HG02970 (cell line): ENCODE data around the gene SCARB2.

Experiments
- ATAC-seq: cut with Tn5 transposase; IDR thresholded peaks from one replicate; pipeline ENCODE4 v1.9.1; 2021; ENCODE audit warnings: mild to moderate bottlenecking, moderate library complexity, moderate number of reproducible peaks; ENCODE audit not compliant: unreplicated experiment, low FRiP score

SCARB2 gene

GRCh38 chr4:76160355-76160754 lies 53.3 kb downstream of the SCARB2 start:
- no peak for ATAC-seq

GRCh38 chr4:76156635-76157034 lies 57.0 kb downstream of the SCARB2 start:
- ATAC-seq: no peak

- ATAC-seq: no peak
These were observed 57.6 kb downstream of the SCARB2 start for GRCh38 chr4:76155979-76156378.

- ATAC-seq: no peak
These were observed 60.3 kb downstream of the SCARB2 start for GRCh38 chr4:76153356-76153755.

- peak; percentile 97 for ATAC-seq
These were observed 65.3 kb downstream of the SCARB2 start, which contains the start of gene NUP54 for GRCh38 chr4:76148142-76148865. Gene NUP54, minus strand, starts transcription at chr4:76148397. Its CDS starts 23 bp downstream, at chr4:76148374.

GRCh38 chr4:76147454-76148141 lies 66.0 kb downstream of the SCARB2 start:
- peak; percentile 24 for ATAC-seq

- ATAC-seq: no peak
These were observed 69.1 kb downstream of the SCARB2 start for GRCh38 chr4:76144546-76144945.

- no peak for ATAC-seq
These were observed 72.4 kb downstream of the SCARB2 start for GRCh38 chr4:76141241-76141640.

- ATAC-seq: no peak
These were observed 85.9 kb downstream of the SCARB2 start for GRCh38 chr4:76127754-76128153.

- no peak for ATAC-seq
These were observed 87.8 kb downstream of the SCARB2 start for GRCh38 chr4:76125816-76126215.

- no peak for ATAC-seq
These were observed 93.4 kb downstream of the SCARB2 start for GRCh38 chr4:76120199-76120598.

GRCh38 chr4:76117536-76117935 lies 96.1 kb downstream of the SCARB2 start:
- ATAC-seq: no peak

- ATAC-seq: no peak
These were observed 96.8 kb downstream of the SCARB2 start for GRCh38 chr4:76116821-76117220.
